Activated T-helper 1 cell treated with Interleukin-2 at 50 U/mL for 16 hours (primary cell): ENCODE data around the gene FBXW11.

Experiments used
- DNase-seq: peaks from one replicate; pipeline ENCODE4 v3.0.0-alpha.2; 2020; ENCODE audit warnings: low read depth

The FBXW11 gene

GRCh38 chr5:171867786-171868185 lies 138.7 kb downstream of the FBXW11 start:
- no peak for DNase-seq

- DNase-seq = no peak
These were observed 141.0 kb downstream of the FBXW11 start for GRCh38 chr5:171865471-171865870.

DNA sequence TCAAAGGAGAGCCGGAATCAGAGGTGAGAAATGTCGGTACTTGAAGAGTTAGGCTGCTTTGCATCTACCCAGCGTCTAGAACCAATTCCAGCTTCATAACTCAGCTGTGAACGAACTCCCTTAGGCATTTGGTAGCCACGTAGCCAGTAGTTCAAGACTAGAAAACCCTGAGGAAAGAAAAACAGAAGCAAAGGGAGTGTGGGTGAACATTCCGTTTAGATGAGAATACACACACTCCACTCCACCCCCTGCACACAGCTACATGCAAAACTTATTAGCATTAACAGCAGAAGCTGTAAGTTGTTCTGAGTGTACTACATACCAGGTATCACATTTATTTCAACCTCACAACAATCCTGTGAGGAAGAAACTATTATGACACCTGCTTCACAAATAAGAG lies 142.5 kb downstream of the FBXW11 start:
- DNase-seq = no peak

DNA sequence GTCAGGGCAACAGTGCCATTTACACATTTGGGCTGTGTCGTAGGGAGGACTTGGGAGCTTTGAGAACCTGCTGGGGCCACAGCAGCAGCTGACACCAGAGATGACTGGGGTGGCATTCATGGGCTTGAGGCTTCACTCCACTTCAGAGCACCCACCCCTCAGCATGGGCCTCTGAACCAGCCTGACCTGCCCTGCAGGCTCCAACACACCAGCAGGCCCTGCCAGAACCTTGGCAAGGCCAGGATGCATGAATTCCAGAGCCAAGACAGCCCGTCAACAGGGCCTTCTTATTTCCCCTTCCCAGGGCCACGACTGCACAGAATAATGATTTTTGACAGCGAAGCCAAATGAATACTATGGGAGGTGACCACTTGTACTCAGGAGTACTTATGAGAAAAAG lies 143.8 kb downstream of the FBXW11 start:
- no peak for DNase-seq

- DNase-seq = no peak
These were observed 145.1 kb downstream of the FBXW11 start for GRCh38 chr5:171861381-171861780.

DNA sequence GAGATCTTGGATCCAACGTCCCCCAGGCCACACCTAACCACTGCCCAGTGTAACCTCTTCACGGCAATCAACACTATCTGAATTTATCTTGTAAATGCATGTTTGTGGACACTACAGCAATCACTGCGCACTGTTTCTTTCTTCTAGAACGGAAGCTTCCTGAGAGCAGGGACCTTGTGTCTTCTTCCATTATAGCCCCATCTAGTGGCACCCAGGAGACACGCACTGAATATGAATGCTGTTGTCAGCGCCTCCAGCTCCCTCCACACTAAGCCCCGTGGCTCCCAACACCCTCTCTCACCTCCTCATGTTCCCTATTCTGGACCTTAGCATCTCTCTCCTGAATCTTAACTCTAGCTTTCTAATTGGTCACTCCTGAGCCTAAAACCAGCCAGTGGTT lies 148.1 kb downstream of the FBXW11 start:
- DNase-seq = no peak

DNA sequence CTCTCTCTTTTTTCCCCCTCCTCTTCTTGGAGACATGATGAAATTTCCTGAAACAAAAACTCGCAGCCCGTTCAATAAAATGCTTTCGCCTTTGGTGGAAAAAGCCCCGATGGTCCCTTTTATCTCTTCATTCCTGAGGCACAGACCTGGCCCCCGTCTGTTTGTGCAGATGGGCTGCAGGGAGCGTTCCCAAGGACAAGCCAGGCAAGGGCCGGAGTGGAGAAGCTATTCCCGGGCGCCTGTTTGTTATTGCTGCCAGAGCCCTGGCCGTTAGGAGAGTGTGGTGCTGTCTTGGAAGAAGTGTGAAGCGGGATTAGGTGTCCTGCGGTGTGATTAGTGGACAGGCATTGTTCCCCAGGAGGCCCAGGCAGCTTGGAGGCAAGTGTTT lies 149.0 kb downstream of the FBXW11 start:
- DNase-seq = no peak

DNA sequence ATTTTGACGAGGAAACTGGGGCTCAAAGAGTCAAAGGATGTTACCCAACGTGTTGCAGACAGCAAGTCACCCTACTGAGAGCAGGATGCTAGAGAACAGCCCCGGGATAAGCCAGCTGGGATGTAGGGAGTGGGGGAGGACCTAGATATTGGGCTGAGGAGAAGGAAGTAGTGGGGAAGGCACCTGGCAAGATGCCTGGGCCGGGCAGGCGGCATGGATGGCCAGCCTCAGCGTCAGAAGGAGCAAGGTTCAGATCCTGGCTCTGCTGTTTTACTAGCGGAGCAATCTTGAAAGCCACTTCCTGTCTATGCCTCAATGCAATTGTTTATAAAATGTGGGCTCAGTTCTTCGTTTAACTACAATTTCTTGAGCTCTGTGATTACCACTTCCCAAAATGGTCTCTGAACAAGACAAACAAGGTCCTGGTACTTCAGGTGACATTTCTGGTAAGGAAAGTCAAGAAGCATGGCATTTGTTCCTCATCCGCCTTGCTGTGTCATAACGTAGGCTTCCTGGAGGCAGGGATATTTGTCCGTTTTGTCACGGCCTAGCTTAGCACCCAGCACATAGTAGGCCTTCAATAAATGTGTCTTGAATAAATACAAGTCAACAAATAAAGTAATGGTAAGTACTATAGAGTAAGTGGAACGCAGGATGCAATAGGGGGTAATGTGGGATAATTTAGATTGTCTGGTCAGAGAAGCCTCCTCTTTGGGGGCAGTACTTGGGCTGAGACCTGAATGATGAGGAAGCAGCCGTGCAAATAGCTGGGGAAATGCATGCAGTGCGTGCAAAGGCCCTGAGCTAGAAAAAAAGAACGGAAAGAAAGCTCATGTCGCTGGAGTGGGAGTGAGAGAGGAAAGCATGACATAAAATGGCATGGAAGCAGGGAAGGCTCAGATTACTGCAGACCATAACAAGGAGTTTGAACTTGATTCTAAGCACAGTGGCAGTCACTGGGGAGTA lies 150.4 kb downstream of the FBXW11 start:
- DNase-seq = no peak

DNA sequence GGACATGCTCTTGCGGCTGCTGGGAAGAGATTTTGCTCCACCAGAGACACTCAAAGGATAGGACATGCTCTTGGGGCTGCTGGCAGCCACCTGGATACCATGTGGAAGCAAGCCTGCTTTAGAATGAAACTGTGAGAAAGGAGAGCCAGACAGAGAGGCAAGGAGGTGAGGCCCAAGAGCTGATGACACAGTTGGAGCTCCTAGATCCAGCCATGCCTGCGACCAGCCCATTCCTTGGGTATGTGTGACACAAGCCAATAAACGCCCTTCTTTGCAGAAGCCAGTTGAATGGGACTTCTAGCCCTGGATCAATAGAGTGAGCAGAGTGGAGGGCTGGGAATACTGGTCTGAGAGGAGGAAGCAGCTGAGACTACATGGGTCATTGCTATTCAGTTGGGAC lies 151.2 kb downstream of the FBXW11 start:
- no peak for DNase-seq

- DNase-seq = no peak
These were observed 154.2 kb downstream of the FBXW11 start for GRCh38 chr5:171852255-171852681.

DNA sequence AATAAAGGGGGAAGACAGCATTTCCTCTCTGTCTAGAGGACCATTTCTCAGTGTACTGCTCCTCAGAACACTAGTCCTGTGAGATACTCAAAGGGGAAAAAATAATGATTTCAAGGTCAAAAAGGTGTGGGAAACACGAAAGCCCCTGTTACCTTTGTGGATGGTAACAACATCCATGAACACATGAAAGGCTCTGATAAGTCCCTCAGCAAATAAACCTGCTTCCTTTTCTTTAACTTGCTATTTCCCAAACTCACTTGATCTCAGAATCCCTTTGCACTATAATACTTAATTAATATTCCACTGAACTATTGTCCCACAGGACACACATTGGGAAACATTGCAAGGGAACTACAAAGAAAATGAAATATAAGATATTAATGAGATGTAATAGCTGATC lies 155.2 kb downstream of the FBXW11 start:
- DNase-seq = no peak

- no peak for DNase-seq
These were observed 156.0 kb downstream of the FBXW11 start for GRCh38 chr5:171850324-171850947.

DNA sequence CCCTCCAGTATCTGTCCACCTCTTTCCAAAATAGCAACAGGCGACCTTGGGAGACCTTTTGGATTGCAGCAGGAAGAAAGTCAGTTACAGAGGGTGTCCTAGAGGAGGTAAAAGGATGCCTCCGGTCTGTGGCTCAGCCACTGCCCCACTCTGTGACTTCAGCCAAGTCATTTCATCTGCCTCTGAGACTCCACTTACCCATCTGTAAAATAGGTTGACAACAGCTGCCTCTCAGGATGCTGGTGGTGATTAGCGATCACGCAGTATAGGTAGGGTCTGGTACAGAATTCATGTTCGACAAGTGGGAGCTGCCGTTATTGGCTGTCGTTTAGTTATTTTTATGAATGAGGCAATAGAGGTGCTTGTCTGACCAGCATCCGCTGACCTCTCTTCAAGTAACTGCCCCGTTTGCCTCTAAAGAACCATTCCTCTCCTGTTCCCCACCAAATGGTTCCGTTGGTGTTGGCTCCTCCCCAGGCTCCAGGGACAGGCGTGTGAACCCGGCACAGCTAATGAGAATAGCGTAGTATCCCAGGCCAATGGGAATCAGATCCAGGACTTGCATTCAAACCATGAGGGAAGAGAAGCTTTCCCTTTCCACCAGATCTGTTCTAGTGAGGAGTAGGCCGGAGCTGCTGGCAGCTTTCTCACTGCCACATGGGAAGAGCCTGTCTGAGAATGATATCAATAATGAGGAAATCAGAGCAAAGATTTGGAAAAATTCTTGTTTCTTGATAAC lies 156.7 kb downstream of the FBXW11 start:
- DNase-seq = no peak

- no peak for DNase-seq
These were observed 157.4 kb downstream of the FBXW11 start for GRCh38 chr5:171848911-171849520.

DNA sequence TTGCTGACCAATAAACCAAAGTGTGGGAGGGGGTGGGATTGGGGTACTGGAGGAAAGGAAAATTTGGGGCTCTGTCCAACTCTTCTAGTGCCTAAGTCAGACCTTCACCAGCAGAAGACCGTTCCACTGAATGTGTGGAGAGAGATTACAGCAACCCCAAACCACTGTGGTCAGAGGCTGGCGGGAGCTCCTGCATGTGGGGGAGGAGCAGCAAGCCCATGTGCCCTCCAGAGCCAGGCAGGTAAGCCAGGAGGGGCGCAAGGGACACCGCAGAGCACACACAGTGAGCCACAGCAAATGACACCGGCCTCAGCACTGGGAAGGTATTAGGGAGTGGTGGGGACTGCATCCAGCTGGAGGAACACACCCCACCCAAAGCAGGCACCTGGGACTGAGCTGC lies 158.0 kb downstream of the FBXW11 start:
- no peak for DNase-seq

DNA sequence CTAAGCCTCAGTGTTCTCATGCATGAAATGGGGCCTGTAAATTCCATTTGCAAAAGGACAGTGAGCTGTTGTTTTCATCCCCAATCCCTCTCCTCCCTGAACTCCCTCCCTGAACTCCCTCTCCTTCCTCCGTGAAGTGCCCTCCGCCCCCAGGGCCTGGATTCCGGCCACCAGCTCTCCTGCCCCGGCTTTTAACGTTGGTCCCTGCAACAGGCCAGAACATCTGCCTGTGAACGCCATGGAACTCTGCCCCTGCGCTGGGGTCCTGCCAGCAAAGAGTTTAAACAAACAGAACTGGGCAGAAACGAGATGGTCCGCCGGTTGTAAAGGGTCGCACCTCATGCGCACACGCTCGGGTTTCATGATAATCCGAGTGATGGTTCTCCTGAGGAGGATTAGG lies 158.4 kb downstream of the FBXW11 start:
- no peak for DNase-seq

DNA sequence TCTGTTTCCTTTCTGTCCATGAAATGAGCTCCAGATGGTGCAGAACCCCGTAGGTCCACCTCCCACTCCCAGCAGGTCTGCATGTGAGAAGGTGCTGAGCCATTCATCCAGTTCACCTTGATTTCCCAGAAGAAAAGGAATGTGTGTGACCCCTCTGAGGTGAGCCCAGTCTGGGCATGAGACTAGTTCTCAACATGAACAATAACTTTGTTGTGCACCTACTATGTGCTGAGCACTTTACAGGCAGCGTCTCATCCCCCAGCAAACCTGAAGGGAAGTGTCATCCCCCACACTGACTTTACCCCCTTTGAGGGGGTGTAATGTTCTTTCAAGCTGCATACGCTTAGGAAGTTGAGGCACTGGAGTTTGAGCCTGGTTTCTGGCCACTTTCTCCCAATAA lies 159.4 kb downstream of the FBXW11 start:
- DNase-seq = no peak

GRCh38 chr5:171846323-171846722 lies 160.1 kb downstream of the FBXW11 start:
- no peak for DNase-seq

DNA sequence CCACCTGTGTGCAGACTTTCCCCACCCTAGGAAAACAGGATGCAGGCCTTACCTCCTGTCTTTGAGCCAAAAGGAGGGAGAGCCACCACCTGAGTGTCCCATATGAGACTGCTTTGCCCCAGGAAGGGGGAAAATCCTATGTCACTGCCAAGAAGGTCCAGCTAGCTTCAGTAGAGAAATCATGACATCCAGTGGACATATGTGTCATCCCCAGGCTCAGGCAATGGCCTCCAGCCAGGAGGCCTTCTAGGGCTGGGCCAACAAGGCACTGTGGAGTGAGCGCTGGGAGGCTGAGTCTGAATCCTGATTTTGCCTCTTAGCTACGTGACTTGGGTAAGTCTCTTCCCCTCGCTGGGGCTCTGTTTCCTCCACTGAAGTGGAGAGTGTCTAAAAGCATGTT lies 160.6 kb downstream of the FBXW11 start:
- no peak for DNase-seq

DNA sequence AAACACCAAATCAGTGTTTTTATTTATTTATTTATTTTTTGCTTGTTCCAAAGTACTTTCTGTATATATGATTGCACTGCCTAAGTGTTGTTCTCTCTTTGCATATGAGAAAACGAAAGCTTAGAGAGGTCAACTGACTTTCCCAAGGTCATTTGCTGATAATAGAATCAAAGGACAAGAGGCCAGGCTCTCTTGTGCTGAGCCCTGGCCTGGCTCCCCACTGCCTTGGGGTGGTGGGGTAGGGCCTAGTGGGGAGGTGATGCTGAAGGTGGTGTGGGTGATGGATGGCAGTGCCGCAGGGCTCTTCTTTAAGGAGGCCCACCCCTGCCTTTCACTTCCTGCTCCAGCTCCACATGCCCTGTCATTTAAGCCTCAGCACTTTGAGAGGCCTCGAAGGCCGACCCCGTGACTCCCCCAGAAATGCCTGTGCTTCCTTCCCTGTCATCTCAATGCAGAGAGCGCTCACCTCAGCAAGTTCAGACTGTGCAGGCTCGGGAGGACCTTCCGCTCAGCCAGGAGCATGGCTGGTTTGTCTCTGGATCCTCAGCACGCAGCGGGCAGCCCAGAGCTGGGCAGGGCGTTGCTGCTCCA lies 161.3 kb downstream of the FBXW11 start:
- no peak for DNase-seq

DNA sequence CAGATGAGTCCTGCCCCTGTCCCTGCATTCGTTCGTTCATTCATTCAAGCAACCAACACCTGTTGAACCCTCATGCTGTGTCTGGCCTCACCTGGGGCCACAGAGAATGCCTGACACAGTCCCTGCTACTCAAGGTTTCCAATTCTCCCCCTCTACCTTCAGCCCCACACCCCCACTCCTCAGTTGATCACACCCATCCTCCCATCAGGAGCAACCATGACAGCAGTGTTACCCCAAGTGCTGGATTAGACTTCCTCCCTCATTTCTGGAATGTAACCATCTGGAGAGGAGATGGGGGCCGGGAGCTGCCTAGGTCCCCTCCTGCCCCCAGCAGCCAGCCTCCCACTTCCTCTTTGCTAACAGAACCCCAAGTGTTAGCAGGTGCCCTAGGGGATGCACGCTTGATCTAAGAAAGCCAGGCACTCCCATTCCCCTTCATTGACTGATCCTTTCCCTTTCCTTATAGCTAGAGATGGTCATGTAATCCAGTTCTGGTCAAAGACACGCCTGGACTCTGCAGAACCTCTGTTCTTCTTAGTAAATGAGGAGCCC lies 163.6 kb downstream of the FBXW11 start:
- no peak for DNase-seq
